SK-N-SH (cell line): ENCODE measurements around the gene KRTAP10-2. TPM values are rescaled to one million over a fixed set of nuclear protein-coding genes. Genes with fewer than 3 reads are reported as not detected.
A peak's percentile ranks its signal among the peaks of the same experiment; 100 is the strongest.
"Not testable (repeated sequence)": the region's sequence is repeated elsewhere in the genome, so short reads cannot be mapped to it uniquely, and the experiment has no call there.

Experiments
- CTCF ChIA-PET: fragments of 300-600, 350-600 bp; formaldehyde crosslinking; extraction: SDS; loops from one replicate; lab custom pipeline; 2021; lab: Yijun Ruan, JAX
- POLR2A ChIA-PET: fragments of 350-600 bp; sonication (Branson Sonifier 250); formaldehyde crosslinking; extraction: SDS; loops from one replicate; lab custom pipeline; 2020; ENCODE audit warnings: antibody characterized with exemption, inconsistent platforms; lab: Yijun Ruan, JAX
- DNase-seq: peaks from one replicate; pipeline ENCODE4 v3.0.0; 2012
- H2AFZ ChIP-seq: fragments of 200-600 bp; sonication (generic); 2 replicates; pipeline ENCODE4 v1.8.1; 2016; ENCODE audit warnings: antibody characterized with exemption, mild to moderate bottlenecking, low read depth
- H3F3A ChIP-seq: fragments of 200-600 bp; sonication (generic); replicated peaks from 2 replicates; pipeline ENCODE3; 2016; ENCODE audit warnings: antibody characterized with exemption, mild to moderate bottlenecking; ENCODE audit not compliant: insufficient read depth
- H3K27ac ChIP-seq, 2 experiments: fragments of 200-500 bp in 1 of 2; fragments of 200-600 bp in 1 of 2; sonication (Bioruptor generic) in 1 of 2; sonication (generic), shearing (Covaris generic) in 1 of 2; 2 replicates each; pipeline versions ENCODE4 v1.5.1 to v1.6.1; 2014 to 2016; ENCODE audit warnings: low read depth in 2 of 2, inconsistent platforms in 1 of 2, low read length in 1 of 2, mild to moderate bottlenecking in 1 of 2, mixed read lengths in 1 of 2
- H3K27me3 ChIP-seq: fragments of 200-600 bp; sonication (generic), shearing (Covaris generic); 2 replicates; pipeline ENCODE4 v1.6.1; 2016; ENCODE audit warnings: mixed run types; ENCODE audit not compliant: insufficient read depth
- H3K36me3 ChIP-seq, 2 experiments: fragments of 200-500 bp in 1 of 2; fragments of 200-600 bp in 1 of 2; sonication (Bioruptor generic) in 1 of 2; sonication (generic) in 1 of 2; replicated peaks in 1 of 2; 2 replicates each; pipeline versions ENCODE3 to v1.5.1; 2014 to 2016; ENCODE audit warnings: low read length in 1 of 2, mild to moderate bottlenecking in 1 of 2; ENCODE audit not compliant: insufficient read depth in 2 of 2, control insufficient read depth in 1 of 2
- H3K4me1 ChIP-seq, 2 experiments: fragments of 200-500 bp in 1 of 2; fragments of 200-600 bp in 1 of 2; sonication (Bioruptor generic) in 1 of 2; sonication (generic), shearing (Covaris generic) in 1 of 2; 2 replicates each; pipeline versions ENCODE4 v1.5.1 to v1.6.1; 2014 to 2016; ENCODE audit warnings: low read depth in 1 of 2, low read length in 1 of 2, mixed run types in 1 of 2; ENCODE audit not compliant: insufficient read depth in 2 of 2, control insufficient read depth in 1 of 2
- H3K4me2 ChIP-seq: fragments of 200-600 bp; sonication (generic), shearing (Covaris generic); 2 replicates; pipeline ENCODE4 v1.6.1; 2017; ENCODE audit warnings: mixed run types
- H3K4me3 ChIP-seq, 2 experiments: fragments of 200-500 bp in 1 of 2; fragments of 200-600 bp in 1 of 2; sonication (Bioruptor generic) in 1 of 2; sonication (generic), shearing (Covaris generic) in 1 of 2; 2 replicates each; pipeline versions ENCODE4 v1.5.1 to v1.8.1; 2014 to 2016; ENCODE audit warnings: low read depth in 2 of 2, inconsistent platforms in 1 of 2, low read length in 1 of 2, mild to moderate bottlenecking in 1 of 2, mixed read lengths in 1 of 2, moderate library complexity in 1 of 2
- H3K79me2 ChIP-seq: fragments of 200-600 bp; sonication (generic); 2 replicates; pipeline ENCODE4 v1.8.1; 2017; ENCODE audit warnings: mild to moderate bottlenecking; ENCODE audit not compliant: insufficient read depth
- H3K9ac ChIP-seq: fragments of 200-600 bp; sonication (generic); 2 replicates; pipeline ENCODE4 v1.6.1; 2017; ENCODE audit warnings: mixed run types
- H3K9me2 ChIP-seq: fragments of 200-600 bp; sonication (generic); 2 replicates; pipeline ENCODE4 v1.6.1; 2017; ENCODE audit warnings: mixed run types
- H3K9me3 ChIP-seq: fragments of 200-600 bp; sonication (generic); 2 replicates; pipeline ENCODE4 v1.6.1; 2017; ENCODE audit warnings: mixed run types, mild to moderate bottlenecking, moderate library complexity
- H4K20me1 ChIP-seq: fragments of 200-600 bp; sonication (generic); 2 replicates; pipeline ENCODE4 v1.6.1; 2017; ENCODE audit warnings: mild to moderate bottlenecking, mixed run types; ENCODE audit not compliant: insufficient read depth
- CHD2 ChIP-seq: fragments of 150-350 bp; IDR thresholded peaks from 2 replicates; pipeline ENCODE4 v1.6.1; 2018; ENCODE audit warnings: low read length; ENCODE audit not compliant: partially characterized antibody
- CTCF ChIP-seq: fragments of 200-600 bp; sonication (generic); IDR thresholded peaks from 2 replicates; pipeline ENCODE4 v1.6.1; 2017; ENCODE audit warnings: antibody characterized with exemption, mild to moderate bottlenecking, moderate library complexity
- EZH2phosphoT487 ChIP-seq: fragments of 200-600 bp; sonication (generic); IDR thresholded peaks from 2 replicates; pipeline ENCODE4 v1.6.1; 2017; ENCODE audit warnings: low read depth, mixed run types, mild to moderate bottlenecking, antibody characterized with exemption, moderate library complexity, borderline replicate concordance
- GABPA ChIP-seq: IDR thresholded peaks from 2 replicates; pipeline ENCODE4 v1.4.0; 2012; ENCODE audit warnings: low read depth, mild to moderate bottlenecking
- GATA2 ChIP-seq: sonication (generic); formaldehyde crosslinking; IDR thresholded peaks from 2 replicates; pipeline ENCODE4 v1.5.0; 2020; ENCODE audit warnings: mild to moderate bottlenecking, missing genetic modification reagents
- MXI1 ChIP-seq: IDR thresholded peaks from 2 replicates; pipeline ENCODE4 v1.6.1; 2012; ENCODE audit warnings: mild to moderate bottlenecking, low read depth, low read length, improper control_type of control experiment
- NFIC ChIP-seq: IDR thresholded peaks from 2 replicates; pipeline ENCODE4 v1.4.0; 2012; ENCODE audit warnings: borderline replicate concordance
- RXRA ChIP-seq: IDR thresholded peaks from 2 replicates; pipeline ENCODE4 v1.4.0; 2012; ENCODE audit warnings: low read depth, mild to moderate bottlenecking, borderline replicate concordance
- TAF1 ChIP-seq: IDR thresholded peaks from 2 replicates; pipeline ENCODE4 v1.6.1; 2012; ENCODE audit warnings: low read depth, mild to moderate bottlenecking, low read length, moderate library complexity, borderline replicate concordance
- WGBS: methylation state at CpG from one replicate; pipeline ENCODE4 v1.1.6; 2017; ENCODE audit warnings: low lambda C conversion rate; 5-methylcytosine and 5-hydroxymethylcytosine counted together
- polyA plus RNA-seq, 3 experiments: library from polyadenylated mRNA; depleted of rRNA; stranded (reverse); fragments of >200 nt; gene quantifications; 2 replicates each; pipeline ENCODE4 v1.2.3, GENCODE V29; 2012
- TF ChIP-seq, protein P1 (sequence below): IDR thresholded peaks from 2 replicates; pipeline ENCODE4 v1.4.0; 2012; ENCODE audit warnings: low read depth, borderline replicate concordance

Gene KRTAP10-2
- polyA plus RNA-seq, 1 of the 3 experiments (the other 2 are of a cell fraction), result not detected

DNA sequence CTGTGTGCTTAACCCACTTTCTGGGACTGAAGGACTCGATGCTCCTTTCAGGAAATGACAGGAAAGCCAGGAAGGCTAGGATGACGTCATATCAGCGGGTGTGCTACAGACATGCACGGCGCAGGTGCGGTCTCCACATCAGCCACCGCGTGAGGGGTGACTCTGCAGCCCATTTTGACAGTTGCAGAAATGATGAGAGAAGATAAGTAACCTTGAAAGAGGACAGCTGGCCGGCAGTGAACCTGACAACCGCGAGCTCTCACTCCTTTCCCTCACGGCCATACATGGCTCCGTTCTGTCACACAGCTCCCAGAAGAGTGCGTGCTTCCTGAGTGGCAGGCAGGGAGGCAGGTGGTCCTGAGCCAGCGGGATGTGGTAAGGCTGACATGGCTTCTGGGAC is 30.8 kb upstream of the KRTAP10-2 start:
- 3% methylated on average over 10 of the region's 15 CpGs for WGBS
- Histone ChIP-seq H3F3A (no peaks in the 10 kb centered on the region), H3K9me3 (no peaks in the 10 kb centered on the region), H3K79me2 (no peaks in the 10 kb centered on the region), H3K36me3 (no peaks in the 10 kb centered on the region), H3K9ac (no peak overlapping the region), H3K27me3 (peaks cover 6% of the 10 kb centered on the region; the same call in 1 of the 2 replicates), H4K20me1 (no peaks in the 10 kb centered on the region), H3K9me2 (no peaks in the 10 kb centered on the region), H3K4me3 (no peak overlapping the region; a peak in 1 of 4 replicates), H2AFZ (no peak overlapping the region), H3K27ac (no peak overlapping the region), H3K4me2 (no peak overlapping the region), H3K4me1 (peaks cover 0 to 10% of the 10 kb centered on the region in 2 experiments; a peak in 1 of 4 replicates)
- ChIA-PET POLR2A (no interaction called here), CTCF (no interaction called here)
- TF ChIP-seq MXI1 (peak; percentile 52; the same call in 1 of the 2 replicates), CHD2 (no peak), GATA2 (CRISPR knock-in tag) (peak; percentile 22; the same call in 1 of the 2 replicates)
- TF ChIP-seq, protein P1, sequence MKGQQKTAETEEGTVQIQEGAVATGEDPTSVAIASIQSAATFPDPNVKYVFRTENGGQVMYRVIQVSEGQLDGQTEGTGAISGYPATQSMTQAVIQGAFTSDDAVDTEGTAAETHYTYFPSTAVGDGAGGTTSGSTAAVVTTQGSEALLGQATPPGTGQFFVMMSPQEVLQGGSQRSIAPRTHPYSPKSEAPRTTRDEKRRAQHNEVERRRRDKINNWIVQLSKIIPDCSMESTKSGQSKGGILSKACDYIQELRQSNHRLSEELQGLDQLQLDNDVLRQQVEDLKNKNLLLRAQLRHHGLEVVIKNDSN, result no peak
- DNase-seq, result no peak

DNA sequence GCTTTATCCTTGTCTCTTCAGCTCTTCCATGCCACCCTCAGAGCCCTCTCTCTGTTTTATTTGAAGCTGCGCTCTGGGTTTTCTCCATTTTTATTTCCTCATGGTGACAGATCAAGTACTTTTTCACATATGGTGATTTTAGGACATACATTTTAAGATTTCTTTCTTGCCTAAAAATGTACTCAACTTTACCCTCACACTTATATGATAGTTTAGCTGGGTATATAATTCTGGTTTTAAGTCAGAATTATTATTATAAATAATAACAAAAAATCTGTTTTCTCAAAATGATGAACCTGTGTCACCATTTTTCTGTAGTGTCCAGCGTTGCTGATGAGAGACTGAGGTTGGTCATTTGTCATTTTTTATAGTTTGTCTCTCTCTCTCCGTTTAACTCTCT is 29.9 kb upstream of the KRTAP10-2 start:
- H3K9me3 ChIP-seq, result no peaks in the 10 kb centered on the region
- 31% methylated on average over 3 of the region's 3 CpGs for WGBS

DNA sequence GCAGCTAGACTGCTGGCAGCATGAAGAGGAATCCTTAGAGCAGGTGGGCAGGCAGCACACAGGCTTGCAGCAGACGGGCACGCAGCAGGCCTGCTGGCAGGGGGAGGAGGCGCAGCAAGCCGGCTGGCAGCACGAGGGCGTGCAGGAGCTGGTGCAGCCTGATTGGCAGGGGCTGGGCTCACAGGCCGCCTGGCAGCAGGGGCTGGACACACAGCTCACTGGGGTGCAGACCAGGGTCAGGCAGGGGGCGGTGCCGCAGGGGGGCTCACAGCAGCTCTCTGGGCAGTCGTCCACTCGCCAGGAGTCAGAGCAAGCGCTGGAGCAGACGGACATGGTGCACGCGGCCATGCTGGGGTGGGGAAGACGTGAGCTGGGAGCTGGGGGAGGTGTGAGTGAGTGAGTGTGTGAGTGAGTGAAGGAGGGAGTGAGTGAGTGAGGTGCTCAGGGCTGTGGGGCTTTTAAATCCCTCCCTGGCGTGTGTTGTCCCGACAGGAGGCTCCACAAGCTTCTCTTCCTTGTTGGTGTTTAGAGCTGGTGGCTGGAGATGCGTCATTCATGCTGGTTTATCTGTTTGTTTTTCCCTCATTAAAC is 29.0 kb upstream of the KRTAP10-2 start, which contains the start of gene KRTAP10-5:
KRTAP10-5 (minus strand) TSS at position 374 of the 591 bp plus-strand sequence; CDS start at position 348, 26 bp downstream.
- DNase-seq, H3K9me2 ChIP-seq, H4K20me1 ChIP-seq, H2AFZ ChIP-seq, H3K4me1 ChIP-seq, H3K79me2 ChIP-seq, POLR2A ChIA-PET, H3K27ac ChIP-seq, H3K4me2 ChIP-seq, H3K9me3 ChIP-seq, H3F3A ChIP-seq, H3K9ac ChIP-seq, H3K36me3 ChIP-seq: not testable (repeated sequence)
- CTCF ChIA-PET, result interaction anchor here (1.1 kb wide), 2 partner anchors 16 to 213 kb away, joined by 3 to 5 read pairs; no protein-coding TSS in a partner anchor
- peak within 1 kb of the TSS in 1 of 2 experiments; percentile 8; a peak in 1 of 4 replicates for H3K4me3 ChIP-seq
- 20% methylated on average over 10 of the region's 19 CpGs for WGBS
- peaks cover 12% of the 10 kb centered on the region; the same call in 1 of the 2 replicates for H3K27me3 ChIP-seq

More for the DNA sequence above, 29.9 kb upstream of the KRTAP10-2 start:
- DNase-seq, result no peak
- H3K36me3 ChIP-seq, result no peaks in the 10 kb centered on the region
- peaks cover 0 to 10% of the 10 kb centered on the region in 2 experiments; a peak in 1 of 4 replicates for H3K4me1 ChIP-seq
- H3K4me3 ChIP-seq, result no peak overlapping the region
- H3K79me2 ChIP-seq, result no peaks in the 10 kb centered on the region
- no peaks in the 10 kb centered on the region for H3K9me2 ChIP-seq
- POLR2A ChIA-PET, result no interaction called here
- CTCF ChIA-PET, result interaction anchor here (1.1 kb wide), 2 partner anchors 15 to 212 kb away, joined by 3 to 5 read pairs; no protein-coding TSS in a partner anchor
- no peak overlapping the region for H3K4me2 ChIP-seq
- no peak for TF ChIP-seq EZH2phosphoT487
- no peak for TF ChIP-seq TAF1
- TF ChIP-seq RXRA, result no peak
- TF ChIP-seq CTCF, result no peak
- TF ChIP-seq NFIC, result no peak
- no peak for TF ChIP-seq GABPA
- no peak for TF ChIP-seq MXI1
- no peak for TF ChIP-seq CHD2
- TF ChIP-seq, all 33 proteins: peak for 0
- Histone ChIP-seq H3K9ac (no peak overlapping the region), H2AFZ (no peak overlapping the region), H3K27ac (no peak overlapping the region), H3K27me3 (peaks cover 8% of the 10 kb centered on the region; the same call in 1 of the 2 replicates), H4K20me1 (no peaks in the 10 kb centered on the region), H3F3A (no peaks in the 10 kb centered on the region)
